Stimulated activated naive CD8-positive, alpha-beta T cell treated with anti-CD3 and anti-CD28 coated beads, Interleukin-15, Interleukin-2, amounts not matched to agents 100 U/mL and 50 U/mL, for 24 hours (primary cell): ENCODE data around the gene ARTN.

ENCODE experiments used
- ATAC-seq: fragments of 150-1000 bp; cut with Tn5 transposase; one replicate; pipeline ENCODE4 v1.10.0; 2021
- DNase-seq: peaks from one replicate; pipeline ENCODE4 v3.0.0; 2021

The ARTN gene, protein sequence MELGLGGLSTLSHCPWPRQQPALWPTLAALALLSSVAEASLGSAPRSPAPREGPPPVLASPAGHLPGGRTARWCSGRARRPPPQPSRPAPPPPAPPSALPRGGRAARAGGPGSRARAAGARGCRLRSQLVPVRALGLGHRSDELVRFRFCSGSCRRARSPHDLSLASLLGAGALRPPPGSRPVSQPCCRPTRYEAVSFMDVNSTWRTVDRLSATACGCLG

DNA sequence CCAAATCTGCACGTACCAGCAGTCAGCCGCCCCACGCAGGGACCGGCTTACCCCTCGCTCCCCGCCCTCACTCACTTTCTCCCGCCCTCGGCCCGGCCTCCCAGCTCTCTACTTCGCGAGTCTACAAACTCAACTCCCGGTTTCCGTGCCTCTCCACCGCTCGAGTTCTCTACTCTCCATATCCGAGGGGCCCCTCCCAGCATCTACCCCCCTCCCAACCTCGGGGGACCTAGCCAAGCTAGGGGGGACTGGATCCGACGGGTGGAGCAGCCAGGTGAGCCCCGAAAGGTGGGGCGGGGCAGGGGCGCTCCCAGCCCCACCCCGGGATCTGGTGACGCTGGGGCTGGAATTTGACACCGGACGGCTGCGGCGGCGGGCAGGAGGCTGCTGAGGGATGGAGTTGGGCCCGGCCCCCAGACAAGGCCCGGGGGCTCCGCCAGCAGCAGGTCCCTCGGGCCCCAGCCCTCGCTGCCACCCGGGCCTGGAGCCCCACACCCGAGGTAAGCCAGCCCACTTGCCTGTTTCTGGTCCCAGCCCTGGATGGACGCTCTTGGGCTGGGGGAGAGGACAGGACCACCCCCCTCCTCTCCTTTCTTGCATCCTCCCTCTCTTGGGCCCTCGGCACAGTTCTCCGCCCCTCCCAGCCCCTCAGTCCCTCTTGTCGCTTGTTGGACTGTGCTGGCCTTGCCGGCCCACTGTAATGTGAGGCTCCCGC lies at the start of gene ARTN:
ARTN (plus strand) TSS at position 416 of the 715 bp plus-strand sequence. CDS start 1,856 bp downstream, outside the sequence.
- ATAC-seq (peak; percentile 1), DNase-seq (no peak)

DNA sequence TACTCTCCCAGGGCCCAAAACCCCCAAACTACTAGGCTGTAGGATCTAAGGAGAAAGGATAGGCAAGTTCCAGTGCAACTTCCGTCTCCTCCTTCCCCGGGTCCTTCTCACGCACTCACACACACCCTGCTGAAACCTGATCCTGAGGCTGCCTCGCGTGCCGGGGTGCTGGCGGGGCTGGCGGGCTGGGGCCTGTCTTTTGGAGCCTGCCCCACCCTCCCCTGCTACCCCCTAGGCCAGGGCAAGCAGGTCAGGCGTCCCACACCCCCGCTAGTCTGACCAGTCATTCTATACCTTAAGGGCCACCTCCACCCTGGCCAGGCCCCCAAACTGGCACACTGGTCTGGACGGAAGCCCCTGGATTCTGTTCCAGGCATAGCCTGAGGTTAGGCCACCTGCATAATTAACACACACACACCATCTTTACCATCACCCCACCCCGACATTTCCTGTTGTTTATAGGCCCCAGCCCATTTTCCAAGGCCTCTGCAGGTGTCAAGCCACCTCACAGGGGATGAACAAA lies 48.3 kb upstream of the ARTN start:
- DNase-seq = no peak
- ATAC-seq = no peak

DNA sequence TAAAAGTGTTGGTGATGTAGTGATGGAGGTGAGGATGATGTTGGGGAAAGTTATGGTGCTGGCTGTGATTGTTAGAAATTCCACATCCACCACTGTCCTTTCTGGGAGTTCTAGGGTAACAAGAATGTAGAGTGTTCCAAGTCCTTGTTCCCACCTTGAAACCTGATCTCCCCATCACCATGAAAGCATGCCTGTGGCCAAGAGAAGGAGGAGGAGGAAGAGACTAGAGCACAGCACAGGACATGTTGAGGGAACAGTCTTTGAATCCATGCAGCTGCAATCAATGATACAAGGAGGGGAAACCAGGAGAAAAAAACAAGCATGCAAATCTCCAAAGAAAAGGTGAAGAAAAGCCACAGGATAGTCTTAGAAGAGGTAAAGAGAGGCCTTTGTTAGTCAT lies 45.9 kb upstream of the ARTN start:
- no peak for ATAC-seq

DNA sequence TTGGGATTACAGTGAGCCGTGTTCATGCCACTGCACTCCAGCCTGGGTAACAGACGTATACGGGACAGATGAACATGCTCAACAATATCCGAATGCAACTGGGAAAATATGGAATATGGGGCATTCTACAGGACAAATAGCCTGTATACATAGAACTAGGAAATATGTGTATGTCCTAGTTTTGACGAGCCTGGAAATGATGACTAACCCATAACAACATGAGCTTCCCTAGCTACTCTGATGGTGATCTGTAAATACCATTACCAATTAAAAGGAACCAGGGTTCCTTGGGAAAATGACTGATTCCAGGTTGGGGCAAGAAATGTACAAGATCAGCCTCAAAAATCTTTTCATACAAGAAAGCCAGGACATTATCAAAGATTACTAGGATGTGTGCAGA lies 42.8 kb upstream of the ARTN start:
- DNase-seq (no peak), ATAC-seq (no peak)

More for the DNA sequence above, 45.9 kb upstream of the ARTN start:
- no peak for DNase-seq

DNA sequence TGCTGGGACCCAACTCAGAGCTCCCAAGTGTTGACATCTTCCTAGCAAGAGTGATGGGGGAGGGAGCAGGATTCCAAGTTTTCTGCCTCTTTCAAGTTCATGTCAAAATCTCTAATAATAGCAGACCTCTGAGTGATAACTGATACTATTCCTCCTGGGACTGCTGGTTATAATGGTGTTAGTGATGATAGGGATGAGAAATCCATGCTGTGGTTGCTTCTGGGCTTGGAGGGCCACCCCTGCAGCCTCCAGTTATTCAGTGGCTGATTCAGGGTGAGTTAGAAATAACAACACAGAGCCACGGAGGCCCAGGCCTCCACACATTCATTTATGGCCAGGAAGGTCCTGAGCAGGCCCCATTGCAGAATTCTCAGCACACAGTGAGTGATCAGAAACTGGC lies 40.6 kb upstream of the ARTN start:
- DNase-seq (no peak), ATAC-seq (no peak)

DNA sequence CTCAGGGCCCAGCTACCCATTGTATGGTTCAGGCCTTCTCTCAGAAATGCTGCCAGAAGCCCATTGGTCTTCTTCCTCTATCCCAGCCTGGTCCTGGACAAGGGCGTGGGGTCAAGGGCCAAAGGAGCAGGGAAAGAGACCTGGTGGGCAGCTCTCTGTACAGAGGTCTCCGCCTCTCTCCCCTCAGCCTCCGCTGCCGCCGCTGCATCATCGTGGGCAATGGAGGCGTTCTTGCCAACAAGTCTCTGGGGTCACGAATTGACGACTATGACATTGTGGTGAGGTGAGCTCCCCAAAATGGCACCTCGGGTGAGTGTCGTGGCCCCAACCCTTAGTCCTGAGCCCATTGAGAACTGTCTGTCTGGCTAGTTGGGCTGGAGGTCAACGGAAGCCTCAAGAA lies 34.6 kb upstream of the ARTN start:
- DNase-seq = no peak
- no peak for ATAC-seq

DNA sequence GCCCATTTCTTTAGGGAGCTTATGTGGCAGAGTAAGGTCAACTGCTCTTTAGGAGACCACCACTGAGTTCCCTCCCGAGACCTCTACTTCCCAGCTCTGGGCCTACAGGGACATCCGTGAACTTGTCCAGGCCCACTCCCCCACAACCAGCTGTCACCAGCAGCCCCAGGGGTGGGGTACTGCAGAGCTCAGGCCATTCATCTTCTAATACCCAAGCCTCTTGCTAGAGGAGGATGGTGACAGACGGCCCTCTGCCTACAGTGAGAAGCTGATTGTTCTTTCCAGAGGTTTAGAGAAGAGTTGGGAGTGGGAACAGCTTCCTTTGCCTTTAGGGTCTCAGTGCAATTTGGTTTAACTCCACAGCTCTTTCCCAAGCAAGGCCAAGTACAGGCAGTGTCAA lies 33.2 kb upstream of the ARTN start:
- ATAC-seq (no peak), DNase-seq (no peak)

DNA sequence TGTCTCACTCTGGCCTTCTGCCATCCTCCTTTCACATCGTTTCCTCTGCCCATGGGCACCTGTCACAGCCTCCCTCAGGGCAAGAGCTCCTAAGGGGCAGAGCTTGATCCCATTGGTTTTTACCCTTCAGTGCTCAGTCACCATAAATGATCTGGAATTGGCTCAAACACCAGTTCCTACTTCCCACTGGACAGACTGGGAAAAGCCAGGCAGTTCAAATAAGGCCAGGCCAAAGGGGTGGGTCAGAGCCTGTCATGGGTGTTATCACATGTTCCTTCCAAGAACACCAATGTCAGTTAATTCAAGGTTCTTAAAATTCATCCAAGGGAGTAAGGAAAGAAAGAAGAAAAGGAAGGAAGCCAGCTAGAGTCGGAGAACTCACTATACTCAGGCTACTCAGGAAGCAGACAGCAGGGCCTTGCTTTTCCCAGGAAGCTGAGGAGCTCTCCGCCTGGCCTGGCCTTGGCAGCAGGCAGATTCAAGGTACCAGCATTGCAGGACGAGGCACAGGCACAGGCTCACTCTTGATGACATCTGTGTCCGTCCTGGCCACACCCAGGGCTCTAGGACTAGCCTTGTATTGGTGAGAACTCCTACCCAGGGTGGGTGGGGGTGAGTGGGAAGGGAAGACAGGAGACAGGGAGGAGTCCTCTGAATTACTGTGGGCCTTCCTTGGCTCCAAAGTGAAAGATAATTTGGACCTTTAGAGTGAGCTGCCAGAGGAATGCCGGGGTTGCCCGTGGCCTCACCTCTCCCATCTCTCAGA lies 32.2 kb upstream of the ARTN start:
- no peak for ATAC-seq

DNA sequence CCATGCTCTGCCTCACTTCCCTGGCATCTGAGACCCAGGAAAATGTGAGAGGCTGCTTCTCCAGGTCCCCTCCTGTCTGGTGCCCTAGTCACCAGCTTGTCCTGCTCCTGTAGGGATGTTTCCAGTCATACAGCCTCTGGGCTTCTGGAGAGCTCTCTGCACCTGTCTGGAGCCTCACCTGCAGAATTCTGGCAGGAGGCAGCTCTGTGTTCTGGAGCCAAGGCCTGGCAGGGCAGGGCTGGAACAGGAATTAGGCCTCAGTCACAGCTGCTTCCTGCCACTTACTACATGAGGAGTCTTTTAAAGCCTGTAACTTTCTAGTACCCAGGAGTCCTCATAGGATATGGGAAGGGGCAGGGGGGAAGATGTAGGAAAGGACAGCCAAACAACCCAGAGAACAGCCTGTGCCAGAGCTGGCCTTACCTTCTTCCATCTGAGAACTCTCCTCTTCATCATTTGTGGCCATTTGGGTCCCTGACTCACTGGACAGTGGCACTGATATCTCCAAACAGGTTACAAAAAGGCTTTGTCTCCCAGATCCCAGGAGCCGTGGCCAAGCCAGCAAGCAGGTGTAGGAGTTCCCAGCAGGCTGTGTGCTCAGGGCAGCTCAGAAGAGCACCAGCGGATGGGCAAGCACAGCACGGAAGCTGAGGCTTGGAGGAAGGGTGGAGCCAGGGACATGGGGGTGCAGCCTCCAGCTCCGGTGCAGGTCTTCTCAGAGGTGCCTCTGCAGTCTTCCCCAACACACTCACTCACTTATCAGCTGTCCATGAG lies 31.4 kb upstream of the ARTN start:
- DNase-seq (no peak), ATAC-seq (peak; percentile 26)

More for the DNA sequence above, 32.2 kb upstream of the ARTN start:
- no peak for DNase-seq

DNA sequence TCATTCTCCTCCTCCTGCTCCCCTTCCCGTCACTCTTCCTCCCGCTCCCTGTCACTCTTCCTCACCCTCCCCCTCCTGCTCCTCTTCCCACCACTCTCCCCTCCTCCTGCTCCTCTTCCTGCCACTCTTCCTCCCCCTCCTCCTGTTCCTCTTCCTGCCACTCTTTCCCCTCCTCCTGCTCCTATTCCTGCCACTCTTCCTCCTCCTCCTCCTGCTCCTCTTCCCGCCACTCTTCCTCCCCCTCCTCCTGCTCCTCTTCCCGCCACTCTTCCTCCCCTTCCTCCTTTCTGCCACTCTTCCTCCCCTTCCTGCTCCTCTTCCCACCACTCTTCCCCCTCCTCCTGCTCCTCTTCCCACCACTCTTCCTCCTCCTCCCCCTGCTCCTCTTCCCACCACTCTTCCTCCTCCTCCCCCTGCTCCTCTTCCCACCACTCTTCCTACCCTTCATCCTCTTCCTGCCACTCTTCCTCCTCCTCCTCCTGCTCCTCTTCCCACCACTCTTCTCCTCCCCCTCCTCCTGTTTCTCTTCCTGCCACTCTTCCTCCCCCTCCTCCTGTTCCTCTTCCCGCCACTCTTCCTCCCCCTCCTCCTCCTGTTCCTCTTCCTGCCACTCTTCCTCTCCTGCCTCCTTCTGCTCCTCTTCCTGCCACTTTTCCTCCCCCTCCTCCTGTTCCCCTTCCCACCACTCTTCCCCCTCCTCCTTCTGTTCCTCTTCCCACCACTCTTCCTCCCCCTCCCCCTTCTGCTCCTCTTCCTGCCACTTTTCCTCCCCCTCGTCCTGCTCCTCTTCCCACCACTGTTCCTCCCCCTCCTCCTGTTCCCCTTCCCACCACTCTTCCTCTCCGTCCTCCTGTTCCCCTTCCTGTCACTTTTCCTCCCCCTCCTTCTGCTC lies 28.7 kb upstream of the ARTN start:
- DNase-seq (no peak), ATAC-seq (no peak)

DNA sequence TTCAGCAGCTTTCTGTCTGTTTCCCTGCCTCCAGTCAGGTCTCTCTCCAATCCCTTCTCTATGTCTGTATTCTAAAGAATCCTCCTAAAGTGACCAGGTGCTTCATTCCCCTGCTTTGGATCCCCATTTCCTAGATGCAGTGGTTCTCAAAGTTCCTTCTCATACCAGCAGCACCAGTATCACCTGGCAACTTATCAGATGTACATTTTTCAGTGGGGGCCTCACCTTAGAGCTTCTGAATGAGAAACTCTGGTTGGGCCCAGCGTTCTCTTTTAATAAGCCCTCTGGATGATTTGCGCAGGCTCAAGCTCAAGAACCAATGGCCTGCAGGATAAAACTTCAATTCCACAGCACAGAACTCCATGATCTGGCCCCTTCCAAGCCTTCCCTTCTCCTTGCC lies 25.4 kb upstream of the ARTN start:
- DNase-seq (no peak), ATAC-seq (no peak)

DNA sequence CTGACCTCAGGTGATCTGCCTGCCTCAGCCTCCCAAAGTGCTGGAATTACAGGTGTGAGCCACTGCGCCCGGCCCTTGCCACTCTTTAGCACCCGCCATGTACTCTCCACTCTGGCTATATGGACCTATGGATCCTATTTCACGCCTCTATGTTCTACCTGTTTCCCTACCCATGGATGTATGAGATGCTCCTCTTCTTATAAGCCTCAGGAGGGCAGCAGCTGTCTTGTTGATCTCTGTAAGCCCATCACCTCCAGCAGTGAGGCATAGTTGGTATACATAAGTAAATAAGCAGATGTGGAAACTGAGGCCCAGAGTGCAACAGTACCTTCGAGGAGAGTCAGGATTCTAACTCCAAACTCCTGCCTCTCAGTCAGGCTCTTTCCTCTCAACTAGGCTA lies 24.7 kb upstream of the ARTN start:
- ATAC-seq (no peak), DNase-seq (no peak)

DNA sequence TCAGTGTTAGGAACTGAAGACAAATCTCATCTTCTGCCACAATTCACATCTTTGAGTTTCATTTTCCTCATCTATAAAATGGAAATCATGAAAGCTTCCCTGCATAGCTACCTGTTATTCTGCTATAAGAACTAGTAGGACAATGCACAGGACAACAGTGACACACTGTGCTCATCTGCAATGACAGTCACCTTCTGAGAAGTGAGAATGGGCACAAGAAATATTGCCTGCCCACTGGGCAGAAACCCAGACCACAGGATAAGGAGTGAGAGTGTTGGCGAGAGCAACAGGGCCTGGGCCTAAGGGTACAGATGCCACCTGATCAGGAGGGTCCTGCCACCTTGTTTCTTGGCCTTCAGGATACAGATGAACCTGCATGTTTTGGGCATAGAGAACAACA lies 23.3 kb upstream of the ARTN start:
- DNase-seq = no peak
- no peak for ATAC-seq

DNA sequence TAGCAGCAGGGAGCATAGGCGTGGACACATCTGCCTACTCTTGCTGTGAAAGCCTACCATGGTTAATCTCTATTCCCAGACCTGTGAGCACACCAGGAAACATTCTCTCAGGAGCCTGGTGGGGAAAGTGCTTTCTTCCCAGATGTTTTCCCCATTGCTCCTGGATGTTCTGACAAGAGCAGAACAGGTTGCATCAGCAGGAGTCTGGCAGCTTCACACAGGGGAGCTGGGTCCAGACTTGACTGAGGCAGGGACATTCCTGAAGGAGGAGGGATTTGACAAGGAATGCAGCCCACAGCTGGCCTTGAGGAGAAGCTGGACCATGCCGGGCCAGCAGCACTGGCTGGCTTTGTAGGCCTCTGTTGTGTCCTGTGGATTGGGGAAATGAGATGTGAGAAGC lies 21.0 kb upstream of the ARTN start:
- DNase-seq = no peak
- ATAC-seq = no peak

DNA sequence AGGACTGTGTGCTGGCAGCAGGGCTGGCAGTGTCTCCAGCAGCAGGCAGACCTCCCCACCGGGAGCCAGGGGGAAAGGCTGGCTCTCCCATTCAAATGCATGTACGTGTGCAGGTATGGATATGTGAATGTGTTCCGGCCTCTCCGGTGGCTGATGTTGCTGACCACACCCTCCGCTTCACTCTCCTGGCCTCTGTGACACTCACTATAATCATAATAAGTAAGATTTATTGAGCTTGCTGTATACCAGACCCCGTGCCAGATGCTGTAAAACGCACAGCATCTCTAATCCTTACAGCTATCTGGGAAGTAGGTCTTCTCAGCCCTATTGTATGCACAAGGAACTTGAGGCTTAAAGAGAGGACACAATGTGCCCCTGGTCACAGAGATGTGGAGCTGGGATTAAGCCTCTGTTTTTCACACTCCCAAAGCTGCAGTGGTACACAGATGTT lies 20.5 kb upstream of the ARTN start:
- ATAC-seq (no peak), DNase-seq (no peak)

DNA sequence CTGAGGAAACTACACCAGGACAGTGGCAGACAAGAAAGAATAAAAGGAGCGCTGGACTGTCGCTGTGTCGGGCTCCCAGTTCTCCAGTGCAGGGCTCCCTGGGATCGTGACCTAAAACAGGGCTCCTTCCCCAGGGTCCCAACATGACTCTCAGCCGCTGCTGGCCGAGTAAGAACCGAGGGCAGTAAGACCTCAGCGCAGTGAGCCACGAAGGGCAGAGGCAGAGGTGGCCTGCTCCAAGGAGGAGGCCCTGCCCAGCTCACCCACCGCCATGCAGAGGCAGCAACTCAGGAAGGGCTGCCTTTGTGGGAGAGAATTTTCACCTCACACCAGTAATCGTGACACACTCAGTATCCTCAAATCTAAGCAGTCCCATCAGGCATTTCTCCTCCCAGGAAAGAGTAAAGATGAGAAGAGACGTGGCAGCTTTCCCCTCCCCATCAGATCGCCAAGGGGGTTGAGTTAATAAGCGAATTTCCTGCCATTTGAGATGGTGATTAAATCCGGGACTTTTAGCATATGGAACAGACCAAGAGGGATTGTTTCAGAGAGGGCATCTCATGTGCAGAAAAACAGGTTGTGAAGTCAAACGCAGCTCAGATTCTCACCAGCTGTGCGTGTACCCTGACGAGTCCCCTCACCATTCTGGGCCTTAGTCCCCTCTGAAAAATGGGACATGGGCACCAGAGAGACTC lies 19.8 kb upstream of the ARTN start:
- no peak for DNase-seq
- no peak for ATAC-seq

DNA sequence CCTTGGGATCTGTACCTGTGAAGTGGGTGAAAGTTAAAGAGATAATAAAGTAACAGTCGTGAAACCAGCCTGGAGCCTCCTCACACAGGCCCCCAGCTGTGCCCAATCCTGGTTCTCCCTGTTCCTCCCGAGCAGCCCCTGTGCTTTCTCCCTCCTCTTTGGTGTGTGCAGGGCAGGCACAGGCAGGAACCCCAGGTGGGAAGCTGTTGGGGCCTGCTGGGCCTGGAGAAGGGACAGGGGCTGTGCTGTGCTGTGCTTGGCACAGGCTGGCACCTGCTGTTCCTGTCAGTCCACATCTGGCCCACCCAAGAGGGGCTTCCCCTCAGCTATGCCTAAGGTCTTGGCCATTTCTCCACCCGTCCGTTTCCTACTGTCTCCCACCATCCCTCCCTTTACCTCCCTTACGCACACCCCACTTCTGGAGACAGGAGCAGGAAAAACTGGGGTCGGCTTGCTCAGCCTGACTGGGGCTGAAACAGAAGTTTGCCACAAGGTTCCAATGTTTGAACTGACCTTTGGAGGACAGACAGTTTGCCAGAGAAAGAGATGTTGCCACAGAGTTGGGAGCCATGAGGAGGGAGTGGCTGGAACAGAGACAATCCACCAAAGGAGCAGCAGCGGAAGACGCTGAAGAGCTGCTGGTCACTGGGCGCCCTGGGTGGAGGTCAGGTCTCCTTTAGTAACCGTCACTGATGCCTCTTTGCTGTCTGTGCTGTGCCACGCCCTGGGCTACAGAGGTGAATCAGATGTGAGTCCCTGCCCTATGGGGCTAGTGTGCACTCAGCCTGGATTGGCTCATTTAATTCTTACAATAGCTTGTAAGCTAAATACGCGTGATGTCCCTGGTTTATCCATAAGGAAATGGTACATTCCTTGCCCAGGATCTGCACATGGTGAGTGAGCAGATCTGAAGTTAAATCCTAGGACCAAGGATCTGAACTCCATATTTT lies 18.8 kb upstream of the ARTN start:
- DNase-seq (no peak), ATAC-seq (peak; percentile 9)

DNA sequence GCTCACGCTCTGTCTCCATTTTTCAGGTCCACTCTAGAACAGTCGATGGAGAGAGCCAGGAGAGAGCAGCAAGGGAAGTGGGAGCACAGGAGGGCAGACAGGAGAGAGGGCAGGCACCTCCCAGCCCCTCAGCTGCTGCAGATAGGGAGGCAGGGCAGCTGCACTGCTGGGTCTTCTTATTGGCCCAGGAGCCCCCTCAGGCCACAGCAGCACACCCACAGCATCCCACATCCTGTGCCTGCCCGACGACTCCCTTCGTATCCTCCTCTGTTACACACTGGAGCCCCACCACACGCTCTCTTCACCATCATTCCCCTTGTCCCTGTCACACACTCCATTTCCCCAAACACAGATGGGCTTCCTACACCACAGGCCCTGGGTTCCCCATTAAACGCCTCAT lies 13.7 kb upstream of the ARTN start:
- ATAC-seq = peak; percentile 36
- no peak for DNase-seq

DNA sequence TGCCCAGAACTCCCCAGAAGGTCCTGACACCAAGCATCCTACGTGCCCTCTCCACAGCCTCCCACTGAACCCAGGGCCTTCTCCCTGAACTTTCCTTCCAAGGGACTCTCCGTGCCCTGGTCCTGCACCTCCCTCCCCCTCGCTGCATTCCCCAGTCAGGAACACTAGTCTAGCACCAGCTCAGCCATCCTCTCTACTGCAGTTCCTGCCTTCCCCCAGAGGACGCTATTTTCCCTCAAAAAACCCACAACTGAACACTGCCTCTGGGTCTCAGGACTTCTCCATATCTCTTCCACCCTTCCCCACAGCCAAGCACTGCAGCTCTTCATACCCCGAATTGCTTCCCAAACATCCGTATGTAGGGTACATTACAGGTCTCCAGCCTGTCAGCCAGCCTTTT lies 12.6 kb upstream of the ARTN start:
- ATAC-seq = no peak
- no peak for DNase-seq
